Tibial nerve (tissue), 4 donors: ENCODE results near the gene CCDC171.

ENCODE experiments used
- CTCF ChIP-seq, 5 experiments: fragments of 200-600 bp in 3 of 5; fragments of 450-650 bp in 2 of 5; sonication (generic) in 3 of 5; IDR thresholded peaks; one replicate each; pipeline ENCODE4 v1.5.1; 2016 to 2019; ENCODE audit warnings: antibody characterized with exemption in 5 of 5, mild to moderate bottlenecking in 3 of 5, moderate library complexity in 2 of 5
- EP300 ChIP-seq, 2 donors: sonication (generic); formaldehyde crosslinking; IDR thresholded peaks; one replicate each; pipeline ENCODE4 v1.6.1; 2017; ENCODE audit warnings: antibody characterized with exemption in 2 of 2, mild to moderate bottlenecking in 1 of 2
- POLR2A ChIP-seq, 2 donors: fragments of 450-650 bp; IDR thresholded peaks; one replicate each; pipeline ENCODE4 v1.6.1; 2017; ENCODE audit warnings: antibody characterized with exemption in 2 of 2, mild to moderate bottlenecking in 2 of 2, moderate library complexity in 2 of 2

- no peak for TF ChIP-seq CTCF (IDR thresholded peaks at IDR 0.05)
- no peak for TF ChIP-seq POLR2A (IDR thresholded peaks at IDR 0.05)
- TF ChIP-seq EP300 (IDR thresholded peaks at IDR 0.05) = no peak
Measured at GRCh38 chr9:15612962-15613361, 60.1 kb downstream of the CCDC171 start.
